GM21390 (cell line): ENCODE measurements around the gene ALDH9A1.
"Not testable (repeated sequence)": the region's sequence is repeated elsewhere in the genome, so short reads cannot be mapped to it uniquely, and the experiment has no call there.

Source experiments
- ATAC-seq: cut with Tn5 transposase; IDR thresholded peaks from one replicate; pipeline ENCODE4 v1.9.1; 2021; ENCODE audit not compliant: unreplicated experiment

Gene ALDH9A1

DNA sequence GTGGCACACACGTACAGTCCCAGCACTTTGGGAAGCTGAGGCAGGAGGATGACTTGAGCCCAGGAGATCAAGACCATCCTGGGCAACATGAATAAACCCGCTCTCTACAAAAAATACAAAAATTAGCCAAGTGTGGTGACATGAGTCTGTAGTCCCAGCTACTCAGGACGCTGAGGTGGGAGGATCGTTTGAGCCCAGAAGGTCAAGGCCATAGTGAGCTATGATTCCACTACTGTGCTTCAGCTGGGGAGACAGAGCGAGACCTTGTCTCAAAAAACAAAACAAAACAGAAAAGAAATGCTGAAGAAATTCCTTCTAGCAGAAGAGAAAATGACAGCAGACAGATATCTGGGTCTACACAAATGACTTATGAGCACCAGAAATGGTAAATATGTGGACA lies 10.3 kb downstream of the ALDH9A1 start:
- ATAC-seq, result no peak

DNA sequence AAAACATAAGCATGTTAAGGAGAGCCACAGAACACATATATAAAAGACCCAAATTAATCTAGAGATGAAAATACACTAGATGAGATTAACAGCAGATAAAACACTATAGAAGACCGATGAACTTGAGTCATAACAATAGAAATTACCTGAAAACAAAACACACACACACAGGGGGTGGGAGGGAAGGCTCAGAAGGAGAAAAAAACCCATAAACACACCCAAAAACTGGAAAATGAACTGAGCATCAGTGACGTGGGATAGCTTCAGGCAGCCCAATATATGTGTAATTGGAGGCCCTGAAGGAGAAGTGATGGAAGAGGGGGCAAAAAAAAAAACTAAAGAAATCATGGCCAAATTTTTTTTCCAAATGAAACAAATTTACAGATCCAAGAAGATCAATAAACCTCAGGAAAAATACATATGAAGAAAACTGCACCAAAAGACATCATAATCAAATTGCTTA lies 11.4 kb downstream of the ALDH9A1 start:
- ATAC-seq, result peak; percentile 41

DNA sequence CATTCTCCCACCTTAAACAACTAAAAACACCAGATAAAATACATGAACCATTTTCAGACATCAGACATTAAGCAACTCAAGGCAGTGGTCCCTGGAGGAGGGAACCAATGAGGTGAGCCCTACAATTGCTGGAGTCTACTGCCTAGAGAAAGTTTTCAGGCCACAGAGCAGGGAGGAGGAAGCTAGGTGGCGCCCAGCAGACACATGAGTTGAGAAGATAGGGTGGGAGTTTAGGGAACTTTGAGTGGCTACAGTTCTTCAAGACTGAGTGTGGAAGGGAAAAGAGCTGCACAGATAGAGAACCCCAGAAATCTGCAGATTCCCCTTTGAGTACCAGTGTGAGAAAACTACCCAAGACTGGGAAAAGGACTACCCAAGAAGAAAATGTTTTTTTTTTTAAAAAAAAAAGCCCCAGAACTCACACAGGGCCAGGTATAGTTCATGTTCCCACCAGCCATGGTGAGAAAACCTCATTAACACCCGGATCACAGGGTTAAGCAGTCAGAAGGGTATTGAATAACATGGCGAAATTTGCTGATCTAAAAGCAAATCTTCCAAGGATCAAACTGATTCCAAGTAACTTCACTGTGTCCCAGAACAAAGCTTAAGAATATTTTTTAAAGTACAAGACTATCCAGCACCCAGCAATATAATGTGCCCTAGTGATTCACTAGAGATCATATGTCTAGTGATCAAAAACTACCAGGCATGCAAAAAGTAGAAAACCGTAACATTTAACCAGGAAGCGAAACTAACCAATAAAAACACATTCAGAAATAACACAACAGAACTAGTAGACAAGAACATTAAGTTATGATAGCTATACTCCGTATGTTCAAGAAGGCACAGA lies 12.0 kb downstream of the ALDH9A1 start:
- ATAC-seq, result peak; percentile 84

DNA sequence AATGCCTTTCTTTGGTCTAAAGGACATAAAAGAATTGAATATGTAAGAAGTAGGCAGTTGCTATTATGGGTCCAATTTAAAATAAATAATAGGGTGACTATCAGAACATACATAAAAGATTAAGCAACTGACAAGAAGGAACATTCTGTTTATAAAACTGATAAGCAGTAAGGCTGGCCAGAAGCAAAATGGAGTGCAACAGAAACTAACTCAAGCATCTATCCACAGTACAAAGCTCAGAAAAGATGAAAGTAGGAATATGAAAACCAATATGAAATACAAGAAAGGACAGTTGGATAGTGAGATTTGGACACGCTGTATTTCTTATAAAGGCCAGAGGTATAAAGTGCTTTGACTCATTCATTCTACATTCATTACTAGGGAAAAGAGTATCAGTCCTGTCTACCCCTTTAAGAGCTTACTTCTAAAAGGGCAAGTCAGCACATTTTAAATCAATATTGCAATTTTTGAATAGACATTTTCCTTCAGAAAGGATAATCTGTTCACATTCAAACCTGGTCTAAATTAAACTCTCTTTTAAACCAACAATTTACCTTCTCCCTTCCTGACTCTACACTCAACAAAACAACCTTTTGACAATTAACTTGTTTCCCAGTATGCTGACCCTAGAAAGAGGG lies 14.4 kb downstream of the ALDH9A1 start:
- no peak for ATAC-seq

DNA sequence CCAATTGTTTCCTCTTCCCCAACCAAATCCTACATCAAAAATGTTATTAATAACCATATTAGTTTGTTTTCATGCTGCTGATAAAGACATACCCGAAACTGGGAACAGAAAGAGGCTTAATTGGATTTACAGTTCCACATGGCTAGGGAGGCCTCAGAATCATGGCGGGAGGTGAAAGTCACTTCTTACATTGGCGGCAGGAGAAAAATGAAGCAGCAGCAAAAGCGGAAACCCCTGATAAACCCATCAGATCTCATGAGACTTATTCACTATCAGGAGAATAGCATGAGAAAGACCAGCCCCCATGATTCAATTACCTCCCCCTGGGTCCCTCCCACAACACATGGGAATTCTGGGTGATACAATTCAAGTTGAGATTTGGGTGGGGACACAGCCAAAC lies 17.6 kb downstream of the ALDH9A1 start:
- ATAC-seq, result not testable (repeated sequence)

DNA sequence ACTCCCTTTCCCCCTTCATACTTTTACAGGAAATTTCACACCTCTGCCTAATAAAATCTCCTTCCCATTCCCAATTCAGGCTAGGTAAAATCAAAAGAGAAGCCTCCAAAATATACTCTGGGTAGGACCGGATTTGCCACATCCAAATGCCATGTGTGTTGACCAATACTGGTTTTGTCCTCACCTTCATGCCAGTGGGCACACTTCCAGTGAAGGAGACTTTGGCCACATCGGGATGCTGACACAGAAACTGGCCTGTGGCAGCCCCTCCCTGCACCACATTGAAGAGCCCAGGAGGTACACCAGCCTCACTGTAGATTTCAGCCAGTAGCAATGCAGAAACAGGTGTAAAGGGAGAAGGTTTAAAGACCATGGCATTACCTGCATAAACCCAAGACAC lies 18.1 kb downstream of the ALDH9A1 start:
- ATAC-seq, result no peak

DNA sequence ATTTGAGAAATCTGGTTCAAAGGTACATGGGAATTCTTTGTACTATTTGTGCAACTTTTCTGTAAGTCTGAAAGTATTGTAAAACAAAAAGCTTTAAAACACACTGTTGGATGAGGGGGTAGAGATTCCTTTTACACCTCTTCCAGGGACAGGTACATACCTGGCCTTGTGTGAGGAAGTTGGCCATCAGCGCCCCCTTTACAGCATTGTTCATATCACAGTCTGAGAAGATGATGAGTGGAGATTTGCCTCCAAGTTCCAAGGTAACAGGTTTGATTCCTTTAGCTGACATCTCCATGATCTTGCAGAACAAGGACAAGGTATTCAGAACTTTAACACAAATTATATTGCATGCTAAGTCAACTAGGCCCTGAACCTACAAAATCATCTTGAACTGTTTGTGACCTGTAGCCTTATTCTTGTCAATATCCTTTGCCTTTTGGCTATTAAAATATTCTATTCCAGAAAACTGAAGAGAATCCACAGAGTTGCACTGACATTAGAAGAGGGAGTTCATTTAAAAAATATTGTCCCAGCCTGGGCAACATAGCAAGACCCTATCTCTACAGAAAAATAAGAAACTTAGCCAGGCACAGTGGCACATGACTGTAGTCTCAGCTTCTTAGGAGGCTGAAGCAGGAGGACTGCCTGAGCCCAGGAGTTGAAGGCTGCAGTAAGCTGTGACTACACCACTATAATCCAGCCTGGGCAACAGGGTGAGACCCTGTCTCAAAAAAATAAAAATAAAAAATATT lies 18.9 kb downstream of the ALDH9A1 start:
- no peak for ATAC-seq

DNA sequence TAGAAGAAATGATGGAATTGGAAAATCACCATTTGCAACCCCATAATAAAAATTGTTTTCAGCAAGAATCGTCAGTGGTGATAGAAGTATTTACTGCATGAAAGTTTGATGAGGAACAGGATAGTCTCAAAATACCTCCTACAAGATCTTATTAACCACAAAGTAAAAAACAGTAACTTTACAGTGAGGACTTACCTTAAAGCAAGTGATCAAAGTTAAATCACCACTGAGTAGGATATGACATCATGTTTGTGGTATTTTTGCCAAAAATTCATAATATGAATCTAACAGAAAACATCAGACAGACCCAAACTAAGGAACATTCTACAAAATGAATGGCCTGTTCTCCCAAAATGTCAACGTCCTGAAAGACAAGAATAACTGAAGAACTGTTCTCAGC lies 19.9 kb downstream of the ALDH9A1 start:
- no peak for ATAC-seq

DNA sequence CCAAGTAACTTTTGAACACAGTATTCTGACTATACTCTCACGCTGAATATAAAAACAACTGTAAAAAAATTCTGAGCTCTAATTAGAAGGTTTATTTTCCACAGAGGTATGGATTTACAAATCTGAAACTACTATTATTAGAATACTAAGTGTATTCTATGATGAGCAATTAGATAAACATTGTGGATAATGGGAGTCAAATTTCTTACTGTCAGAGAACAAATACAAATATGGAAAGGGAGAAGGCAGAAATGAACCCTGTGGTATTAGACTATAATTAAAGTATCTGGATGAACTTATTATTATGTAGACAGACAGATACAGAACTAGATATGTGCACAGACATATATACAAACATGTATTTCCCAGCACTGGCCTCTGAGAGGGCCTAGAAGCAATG lies 22.6 kb downstream of the ALDH9A1 start:
- ATAC-seq, result no peak

DNA sequence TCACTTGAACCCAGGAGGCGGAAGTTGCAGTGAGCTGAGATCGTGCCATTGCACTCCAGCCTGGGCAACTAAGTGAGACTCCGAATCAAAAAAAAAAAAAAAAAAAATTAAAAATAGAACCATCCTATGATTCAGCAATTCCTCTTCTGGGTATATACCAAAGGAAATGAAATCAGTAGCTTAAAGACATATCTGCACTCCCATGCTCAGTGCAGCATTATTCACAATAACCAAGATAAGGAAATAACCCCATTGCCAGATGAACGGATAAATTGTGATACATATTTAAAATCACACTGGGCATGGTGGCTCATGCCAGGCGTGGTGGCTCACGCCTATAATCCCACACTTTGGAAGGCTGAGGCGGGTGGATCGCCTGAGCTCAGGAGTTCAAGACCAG lies 23.8 kb downstream of the ALDH9A1 start:
- no peak for ATAC-seq

DNA sequence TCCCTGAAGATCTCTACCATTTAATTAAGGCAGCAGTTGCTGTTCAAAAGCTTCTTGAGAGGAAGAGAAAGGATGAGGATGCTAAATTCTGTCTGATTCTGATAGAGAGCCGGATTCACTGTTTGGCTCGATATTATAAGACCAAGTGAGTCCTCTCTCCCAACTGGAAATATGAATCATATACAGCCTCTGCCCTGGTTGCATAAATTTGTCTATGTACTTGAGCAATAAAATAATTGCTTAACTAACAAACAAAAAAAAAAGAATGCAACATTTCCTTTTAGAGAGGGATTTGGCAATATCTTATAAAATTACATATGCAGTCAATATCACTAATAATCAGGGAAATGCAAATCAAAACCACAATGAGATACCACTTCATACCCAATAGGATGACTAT lies 26.8 kb downstream of the ALDH9A1 start:
- ATAC-seq, result no peak

DNA sequence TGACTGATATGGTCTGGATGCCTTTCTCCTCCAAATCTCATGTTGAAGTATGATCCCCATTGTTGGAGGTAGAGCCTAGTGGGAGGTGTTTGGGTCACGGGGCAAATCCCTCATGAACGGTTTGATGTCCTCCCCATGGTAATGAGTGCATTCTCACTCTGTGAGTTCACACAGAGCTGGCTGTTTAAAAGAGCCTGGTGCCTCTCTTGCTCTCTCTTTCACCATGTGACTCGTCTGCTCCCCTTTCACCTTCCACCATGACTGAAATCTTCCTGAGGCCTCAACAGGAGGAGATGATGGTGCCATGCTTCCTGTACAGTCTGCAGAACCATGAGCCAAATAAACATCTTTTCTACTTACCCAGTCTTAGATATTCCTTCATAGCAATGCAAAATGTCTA lies 30.2 kb downstream of the ALDH9A1 start:
- no peak for ATAC-seq

DNA sequence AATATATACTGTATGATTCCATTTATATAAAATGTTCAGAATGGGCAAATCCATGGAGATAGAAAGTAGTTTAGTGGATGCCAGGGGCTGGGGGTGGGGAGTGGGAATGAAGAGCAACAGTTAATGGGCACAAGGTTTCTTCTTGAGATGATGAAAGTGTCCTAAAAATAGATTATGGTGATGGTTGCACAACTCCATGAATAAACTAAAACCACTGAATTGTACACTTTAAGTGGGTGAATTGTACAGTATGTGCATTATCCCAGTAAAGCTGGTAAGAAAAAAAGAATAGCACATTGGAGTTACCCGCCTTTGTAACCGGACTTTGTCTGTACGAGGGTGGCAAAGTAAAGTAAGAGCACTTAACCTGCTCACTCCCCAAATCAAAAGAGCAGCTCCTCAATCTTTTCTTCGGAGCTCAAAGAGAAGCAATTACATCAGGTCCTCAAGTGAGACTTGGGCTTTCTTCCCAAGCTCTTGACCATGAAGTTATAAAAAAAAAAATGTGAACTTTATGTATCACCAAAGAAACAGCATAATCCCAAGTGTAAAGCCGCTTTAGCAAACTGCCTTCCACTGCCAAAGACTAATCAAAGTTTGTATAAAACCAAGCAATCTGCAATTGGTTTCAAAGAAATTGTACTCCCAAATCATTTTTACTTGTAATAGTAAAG lies 32.1 kb downstream of the ALDH9A1 start:
- ATAC-seq, result no peak

DNA sequence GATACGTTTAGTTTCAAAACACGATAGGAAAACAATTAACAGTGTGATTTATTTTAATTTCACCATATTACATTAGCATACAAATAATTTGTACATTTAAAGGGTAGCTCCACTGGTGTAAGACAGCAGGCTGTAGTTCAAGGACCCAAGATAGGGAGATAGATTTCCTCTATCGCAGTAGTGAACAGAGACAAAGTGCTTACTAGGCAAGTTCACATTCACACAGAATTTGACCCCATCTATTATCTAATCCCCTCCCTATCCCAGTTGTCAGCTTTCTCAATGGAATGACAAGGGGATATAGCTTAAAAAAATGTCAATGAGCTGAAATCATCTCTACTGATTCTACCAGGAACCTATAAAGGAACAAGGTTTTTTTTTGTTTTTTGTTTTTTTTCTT lies 36.2 kb downstream of the ALDH9A1 start:
- no peak for ATAC-seq

DNA sequence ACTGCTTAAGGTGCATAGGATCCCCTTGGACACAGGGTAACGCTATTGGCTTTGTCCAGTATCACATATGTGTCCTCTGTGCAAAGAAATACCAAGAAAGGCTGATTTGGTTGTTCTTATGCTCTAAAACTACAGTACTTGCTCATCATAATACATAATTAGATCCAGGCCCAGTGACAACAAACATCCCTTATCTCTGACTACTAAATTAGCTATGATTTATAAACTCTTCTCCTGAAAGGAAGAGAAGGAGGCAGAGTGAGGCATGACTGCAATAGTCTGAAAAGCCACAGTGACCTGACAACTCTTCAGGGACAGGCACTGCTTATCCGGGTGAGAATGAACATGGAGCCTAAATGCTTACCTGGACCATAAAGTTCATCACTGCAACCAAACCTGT lies 36.7 kb downstream of the ALDH9A1 start:
- no peak for ATAC-seq

DNA sequence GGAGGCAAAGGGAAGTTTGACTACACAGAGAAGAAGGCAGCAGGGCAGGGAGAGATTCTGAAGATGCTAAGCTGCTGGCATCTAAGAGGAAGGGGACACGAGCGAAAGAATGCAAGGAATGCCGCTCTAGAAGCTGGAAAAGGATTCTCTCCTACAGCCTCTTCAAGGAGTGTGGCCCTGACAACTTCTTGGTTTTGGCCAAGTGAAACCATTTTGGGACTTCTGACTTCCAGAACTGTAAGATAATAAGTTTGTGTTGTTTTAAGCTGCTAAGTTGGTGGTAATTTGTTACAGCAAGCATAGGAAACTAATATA lies 38.8 kb downstream of the ALDH9A1 start:
- no peak for ATAC-seq

DNA sequence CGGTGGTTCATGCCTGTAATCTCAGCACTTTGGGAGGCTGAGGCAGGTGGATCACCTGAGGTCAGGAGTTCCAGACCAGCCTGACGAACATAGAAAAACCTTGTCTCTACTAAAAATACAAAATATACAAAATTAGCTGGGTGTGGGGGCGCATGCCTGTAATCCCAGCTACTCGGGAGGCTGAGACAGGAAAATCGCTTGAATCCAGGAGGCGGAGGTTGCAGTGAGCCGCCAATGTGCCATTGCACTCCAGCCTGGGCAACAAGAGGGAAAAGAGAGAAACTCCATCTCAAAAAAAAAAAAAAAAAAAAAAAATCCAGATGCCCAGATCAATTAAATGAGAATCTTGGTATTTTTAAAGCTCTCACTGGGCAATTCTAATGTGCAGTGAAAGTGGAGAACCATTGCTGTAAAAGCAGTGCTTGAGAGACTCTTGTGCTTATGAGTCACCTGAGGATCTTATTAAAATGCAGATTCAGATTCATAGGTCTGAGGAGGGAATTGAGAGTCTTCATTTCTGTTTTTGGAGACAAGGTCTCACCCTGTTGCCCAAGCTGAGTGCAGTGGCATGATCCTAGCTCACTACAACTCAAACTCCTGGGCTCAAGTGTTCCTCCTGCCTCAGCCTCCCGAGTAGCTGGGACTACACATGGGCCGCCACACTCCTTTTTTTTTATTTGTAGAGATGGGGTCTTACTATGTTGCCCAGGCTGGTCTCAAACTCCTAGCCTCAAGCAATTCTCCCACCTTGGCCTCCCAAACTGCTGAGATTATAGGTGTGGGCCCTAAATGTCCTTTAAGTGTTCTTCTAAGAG lies 39.4 kb downstream of the ALDH9A1 start:
- ATAC-seq, result not testable (repeated sequence)

DNA sequence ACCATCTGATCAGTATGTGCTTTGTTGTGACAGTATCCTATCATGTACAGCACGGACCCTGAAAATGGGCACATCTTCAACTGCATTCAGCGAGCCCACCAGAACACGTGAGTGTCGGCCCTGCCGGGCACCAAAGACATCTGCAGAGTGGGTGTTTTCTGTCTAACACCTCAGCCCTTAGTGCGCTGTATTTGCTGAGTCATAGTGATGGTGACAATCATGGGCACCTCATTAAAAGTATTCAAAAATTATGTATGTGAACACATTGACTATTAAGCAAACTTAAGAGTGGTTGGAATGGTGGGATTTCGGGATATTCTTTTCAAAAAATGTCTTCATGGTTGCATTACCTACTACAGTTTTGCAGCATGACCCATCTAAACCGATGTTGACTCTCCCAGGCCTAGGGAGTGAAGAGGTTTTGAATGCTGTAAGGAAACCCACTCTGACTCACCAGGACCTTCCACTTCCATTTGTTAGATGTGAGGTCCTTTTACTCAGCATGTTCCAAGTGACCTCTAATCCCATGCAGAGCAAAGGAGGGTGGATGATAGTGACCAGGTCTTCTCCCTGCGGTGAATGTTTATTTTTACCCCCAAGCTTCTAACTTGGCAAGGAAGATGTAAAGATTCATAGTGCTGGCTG lies 47.3 kb downstream of the ALDH9A1 start:
- no peak for ATAC-seq

DNA sequence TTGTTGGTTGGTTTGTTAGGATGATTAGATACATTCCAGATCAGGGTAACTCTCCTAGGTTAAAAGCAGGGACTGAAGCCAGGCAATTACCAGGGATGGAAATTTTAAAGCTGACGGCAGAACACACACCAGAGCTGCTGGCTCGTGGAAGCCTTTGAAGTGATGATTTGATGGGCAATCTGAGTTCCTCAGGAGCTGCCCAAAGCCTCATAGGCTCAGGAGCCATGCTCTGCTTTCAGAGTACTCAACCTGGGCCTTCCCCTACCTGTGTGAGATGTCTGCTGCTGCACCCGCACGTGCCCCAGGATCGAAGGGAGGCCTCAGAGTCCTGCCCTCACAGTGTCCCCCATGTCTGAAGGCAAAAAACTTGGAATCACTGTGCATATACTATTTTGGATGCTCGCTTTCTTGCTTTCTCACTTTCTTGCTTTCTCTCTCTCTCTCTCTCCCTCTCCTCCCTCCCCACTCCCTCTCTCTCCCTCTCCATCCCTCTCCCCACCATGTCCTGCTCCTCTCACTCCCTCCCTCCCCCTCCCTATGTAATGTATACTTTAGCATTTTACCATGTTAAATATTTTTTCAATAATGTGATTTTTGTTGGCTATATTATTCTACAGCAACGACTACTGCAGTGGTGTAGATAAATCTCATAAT lies 49.3 kb downstream of the ALDH9A1 start:
- no peak for ATAC-seq

DNA sequence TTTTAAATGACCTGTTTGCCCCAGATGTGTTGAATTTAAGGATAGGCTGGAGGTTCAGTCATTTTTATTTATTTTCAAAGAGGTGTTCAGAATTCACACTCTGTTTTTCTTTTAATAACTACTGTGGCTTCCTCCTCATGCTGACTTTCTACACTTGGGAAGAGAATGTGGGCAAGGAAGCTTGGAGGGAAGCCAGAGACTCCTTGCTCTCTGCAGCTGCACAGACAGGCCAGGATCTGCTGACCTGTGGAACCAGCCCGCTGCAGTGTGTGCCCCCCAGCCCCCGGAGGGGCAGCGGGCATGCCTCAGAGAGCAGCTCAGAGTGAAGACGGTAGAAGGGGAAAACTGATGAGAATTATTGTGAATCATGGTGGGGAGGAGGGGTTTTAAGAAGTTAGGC lies 50.4 kb downstream of the ALDH9A1 start:
- no peak for ATAC-seq
